Neuronal stem cell (in vitro differentiated cells): ENCODE results near the gene SMARCC1.

Experiments
- DNase-seq: peaks from one replicate; pipeline ENCODE4 v3.0.0-alpha.2; 2013; ENCODE audit warnings: low spot score
- H2AFZ ChIP-seq: one replicate; pipeline ENCODE4 v1.6.1; 2013; ENCODE audit warnings: mild to moderate bottlenecking, low read length, inconsistent platforms
- H2AK5ac ChIP-seq: 2 replicates; pipeline ENCODE4 v1.6.1; 2013; ENCODE audit warnings: low read depth, mild to moderate bottlenecking, inconsistent platforms, low read length, moderate library complexity, mixed read lengths
- H2BK120ac ChIP-seq: 2 replicates; pipeline ENCODE4 v1.6.1; 2013; ENCODE audit warnings: low read depth, mild to moderate bottlenecking, inconsistent platforms, low read length, moderate library complexity, mixed read lengths
- H2BK12ac ChIP-seq: one replicate; pipeline ENCODE4 v1.6.1; 2013; ENCODE audit warnings: low read length, inconsistent platforms
- H2BK15ac ChIP-seq: 2 replicates; pipeline ENCODE4 v1.6.1; 2013; ENCODE audit warnings: mild to moderate bottlenecking, low read length, inconsistent platforms, mixed read lengths
- H2BK5ac ChIP-seq: one replicate; pipeline ENCODE4 v1.6.1; 2013; ENCODE audit warnings: inconsistent platforms, mild to moderate bottlenecking, low read length, moderate library complexity
- H3K14ac ChIP-seq: one replicate; pipeline ENCODE4 v1.6.1; 2013; ENCODE audit warnings: low read length, inconsistent platforms
- H3K18ac ChIP-seq: 2 replicates; pipeline ENCODE4 v1.6.1; 2013; ENCODE audit warnings: low read length, inconsistent platforms
- H3K23ac ChIP-seq: 2 replicates; pipeline ENCODE4 v1.6.1; 2013; ENCODE audit warnings: low read depth, mild to moderate bottlenecking, mixed read lengths, low read length, inconsistent platforms; ENCODE audit not compliant: poor library complexity
- H3K27ac ChIP-seq: replicated peaks from 3 replicates; pipeline ENCODE4 v1.5.1; 2013; ENCODE audit warnings: low read length, inconsistent platforms
- H3K27me3 ChIP-seq, 3 experiments: 2 replicates each; pipeline ENCODE4 v1.6.1; 2013; ENCODE audit warnings: low read length in 3 of 3, mild to moderate bottlenecking in 2 of 3, inconsistent platforms in 1 of 3, low read depth in 1 of 3, mixed read lengths in 1 of 3, moderate library complexity in 1 of 3; ENCODE audit not compliant: control insufficient read depth in 3 of 3, insufficient read depth in 3 of 3
- H3K36me3 ChIP-seq, 2 donors: replicated peaks in 1 of 2; 2 replicates each; pipeline ENCODE4 v1.6.1; 2013; ENCODE audit warnings: low read length in 2 of 2; ENCODE audit not compliant: control insufficient read depth in 2 of 2, insufficient read depth in 2 of 2
- H3K4ac ChIP-seq: 2 replicates; pipeline ENCODE4 v1.6.1; 2013; ENCODE audit warnings: inconsistent platforms, mild to moderate bottlenecking, low read length, moderate library complexity
- H3K4me1 ChIP-seq, 2 donors: 1 replicate in 1 of 2; 2 replicates in 1 of 2; pipeline ENCODE4 v1.6.1; 2013; ENCODE audit warnings: low read length in 2 of 2, low read depth in 1 of 2; ENCODE audit not compliant: control insufficient read depth in 2 of 2, insufficient read depth in 1 of 2
- H3K4me2 ChIP-seq: one replicate; pipeline ENCODE4 v1.6.1; 2013; ENCODE audit warnings: mild to moderate bottlenecking, low read length, inconsistent platforms; ENCODE audit not compliant: insufficient read depth, poor library complexity, severe bottlenecking
- H3K4me3 ChIP-seq, 2 donors: 2 replicates each; pipeline ENCODE4 v1.5.1; 2013; ENCODE audit warnings: low read length in 2 of 2, mild to moderate bottlenecking in 2 of 2, inconsistent platforms in 1 of 2, moderate library complexity in 1 of 2
- H3K79me1 ChIP-seq: one replicate; pipeline ENCODE4 v1.6.1; 2013; ENCODE audit warnings: low read depth, mild to moderate bottlenecking, inconsistent platforms, low read length, moderate library complexity
- H3K9ac ChIP-seq: one replicate; pipeline ENCODE4 v1.6.1; 2013; ENCODE audit warnings: mild to moderate bottlenecking, low read depth, low read length, inconsistent platforms; ENCODE audit not compliant: poor library complexity
- H3K9me3 ChIP-seq, 2 donors: replicated peaks in 1 of 2; 2 replicates each; pipeline versions ENCODE3 to v1.6.1; 2013; ENCODE audit warnings: low read length in 2 of 2, mild to moderate bottlenecking in 2 of 2, inconsistent platforms in 1 of 2, low read depth in 1 of 2, mixed read lengths in 1 of 2, moderate library complexity in 1 of 2; ENCODE audit not compliant: control insufficient read depth in 2 of 2, insufficient read depth in 1 of 2
- H4K8ac ChIP-seq: one replicate; pipeline ENCODE4 v1.6.1; 2013; ENCODE audit warnings: low read depth, mild to moderate bottlenecking, inconsistent platforms, low read length, moderate library complexity
- H4K91ac ChIP-seq: one replicate; pipeline ENCODE4 v1.6.1; 2013; ENCODE audit warnings: low read length, low read depth, mild to moderate bottlenecking, inconsistent platforms; ENCODE audit not compliant: poor library complexity
- WGBS, 2 donors: extraction: QIAGEN DNeasy Blood & Tissue Kit; methylation state at CpG; one replicate each; pipeline ENCODE4 v1.1.7; 2013; ENCODE audit warnings: missing lambda C conversion rate in 2 of 2, mixed read lengths in 1 of 2; ENCODE audit not compliant: insufficient read length in 2 of 2, insufficient replicate concordance in 1 of 2; ENCODE audit errors: extremely low coverage in 2 of 2; 5-methylcytosine and 5-hydroxymethylcytosine counted together

SMARCC1 gene

GRCh38 chr3:47701388-47701787 lies 80.3 kb downstream of the SMARCC1 start:
- H2AFZ ChIP-seq: no peak overlapping the region
- no CpG with 5 or more reads among the region's 11 CpGs for WGBS, 2 donors

DNA sequence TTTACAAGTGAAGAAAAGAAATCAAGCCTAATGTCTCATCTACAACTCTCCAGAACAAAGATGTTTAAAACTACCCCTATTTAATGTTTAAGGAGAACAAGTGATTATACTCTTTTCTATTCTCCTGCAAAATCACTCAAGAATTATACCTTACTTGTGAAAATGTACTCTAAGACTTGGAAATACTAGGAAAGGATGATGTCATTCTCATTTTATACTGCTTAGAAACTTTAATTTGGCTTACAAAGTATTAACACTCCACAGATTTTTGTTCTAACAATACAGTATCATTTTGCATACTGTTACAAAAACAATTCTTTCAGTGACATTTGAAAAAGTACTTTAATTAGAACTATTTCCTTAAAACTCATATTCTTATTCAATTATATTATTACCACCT lies 89.5 kb downstream of the SMARCC1 start:
- no peak overlapping the region for H2BK12ac ChIP-seq
- no peak for DNase-seq
- peaks cover 27 to 93% of the 10 kb centered on the region in 2 donors for H3K36me3 ChIP-seq
- no peak overlapping the region for H2BK5ac ChIP-seq
- H3K27ac ChIP-seq: no peak overlapping the region
- H3K14ac ChIP-seq: no peak overlapping the region
- no peak overlapping the region for H4K8ac ChIP-seq
- H3K18ac ChIP-seq: no peak overlapping the region
- no peak overlapping the region for H3K4me2 ChIP-seq
- H2BK120ac ChIP-seq: no peak overlapping the region
- no peak overlapping the region for H3K4ac ChIP-seq
- no peak overlapping the region for H4K91ac ChIP-seq
- no peak overlapping the region for H2BK15ac ChIP-seq
- H3K9me3 ChIP-seq: no peaks in the 10 kb centered on the region
- H3K79me1 ChIP-seq: peaks cover 2% of the 10 kb centered on the region
- H3K4me3 ChIP-seq: no peak overlapping the region
- no peak overlapping the region for H3K23ac ChIP-seq
- no peaks in the 10 kb centered on the region for H3K27me3 ChIP-seq
- H2AFZ ChIP-seq: no peak overlapping the region
- H3K9ac ChIP-seq: no peak overlapping the region
- no peak overlapping the region for H2AK5ac ChIP-seq
- H3K4me1 ChIP-seq: no peaks in the 10 kb centered on the region

More at GRCh38 chr3:47701388-47701787, 80.3 kb downstream of the SMARCC1 start:
- Histone ChIP-seq H2BK15ac (no peak overlapping the region), H2AK5ac (no peak overlapping the region), H3K27ac (no peak overlapping the region), H3K79me1 (peaks cover 3% of the 10 kb centered on the region), H2BK120ac (no peak overlapping the region), H2BK5ac (no peak overlapping the region), H3K4me1 (no peaks in the 10 kb centered on the region), H3K14ac (no peak overlapping the region), H3K4me3 (no peak overlapping the region), H2BK12ac (no peak overlapping the region), H4K91ac (no peak overlapping the region), H3K4me2 (no peak overlapping the region), H3K9ac (no peak overlapping the region), H3K18ac (no peak overlapping the region), H3K27me3 (no peaks in the 10 kb centered on the region), H3K36me3 (peaks cover 29 to 99% of the 10 kb centered on the region in 2 donors), H4K8ac (no peak overlapping the region), H3K9me3 (no peaks in the 10 kb centered on the region), H3K4ac (no peak overlapping the region), H3K23ac (no peak overlapping the region)
- DNase-seq: no peak

- H2BK15ac ChIP-seq: no peak overlapping the region
- H3K4ac ChIP-seq: no peak overlapping the region
- H3K4me1 ChIP-seq: no peaks in the 10 kb centered on the region
- peaks cover 26 to 97% of the 10 kb centered on the region in 2 donors for H3K36me3 ChIP-seq
- no peaks in the 10 kb centered on the region for H3K79me1 ChIP-seq
- no peak overlapping the region for H4K91ac ChIP-seq
- no peak overlapping the region for H3K27ac ChIP-seq
- H3K9me3 ChIP-seq: peaks cover 0 to 3% of the 10 kb centered on the region in 2 donors
- DNase-seq: no peak
- no peak overlapping the region for H2AK5ac ChIP-seq
- no peak overlapping the region for H3K4me2 ChIP-seq
- no peak overlapping the region for H3K14ac ChIP-seq
- no peak overlapping the region for H2BK120ac ChIP-seq
- H3K27me3 ChIP-seq: no peaks in the 10 kb centered on the region
- no peak overlapping the region for H3K4me3 ChIP-seq
- H2AFZ ChIP-seq: no peak overlapping the region
- no peak overlapping the region for H3K23ac ChIP-seq
- WGBS, 2 donors: no CpG with 5 or more reads among the region's 6 CpGs
- no peak overlapping the region for H4K8ac ChIP-seq
- no peak overlapping the region for H2BK12ac ChIP-seq
- no peak overlapping the region for H3K9ac ChIP-seq
- no peak overlapping the region for H3K18ac ChIP-seq
- H2BK5ac ChIP-seq: no peak overlapping the region
Observed at GRCh38 chr3:47688488-47688887, 93.2 kb downstream of the SMARCC1 start.

DNA sequence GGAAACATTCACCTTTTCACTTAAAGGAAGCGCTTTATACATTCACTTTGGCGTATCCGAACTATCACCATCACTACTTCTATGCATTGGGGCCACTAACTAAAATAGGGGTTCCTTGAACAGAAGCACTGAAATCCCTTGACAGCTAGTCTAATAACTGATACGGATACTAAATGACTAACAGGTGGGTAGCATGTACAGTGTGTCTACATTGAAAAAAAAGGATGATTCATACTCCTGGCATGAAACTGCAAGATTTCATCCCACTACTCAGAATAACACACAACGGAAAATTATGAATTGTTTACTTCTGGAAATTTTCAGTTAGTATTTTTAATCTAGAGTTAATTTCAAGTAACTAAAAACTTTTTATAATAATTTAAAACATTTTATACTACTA lies 96.7 kb downstream of the SMARCC1 start:
- Histone ChIP-seq H2BK5ac (no peak overlapping the region), H4K8ac (no peak overlapping the region), H3K79me1 (no peaks in the 10 kb centered on the region), H2BK12ac (no peak overlapping the region), H3K9me3 (peaks cover 0 to 3% of the 10 kb centered on the region in 2 donors), H3K36me3 (peaks cover 24 to 94% of the 10 kb centered on the region in 2 donors), H2AFZ (no peak overlapping the region), H3K4me3 (no peak overlapping the region), H2BK120ac (no peak overlapping the region), H4K91ac (no peak overlapping the region), H2AK5ac (no peak overlapping the region), H3K9ac (no peak overlapping the region), H3K18ac (no peak overlapping the region), H2BK15ac (no peak overlapping the region), H3K4me2 (no peak overlapping the region), H3K27ac (no peak overlapping the region), H3K23ac (no peak overlapping the region), H3K27me3 (no peaks in the 10 kb centered on the region), H3K4ac (no peak overlapping the region), H3K14ac (no peak overlapping the region), H3K4me1 (no peaks in the 10 kb centered on the region)
- WGBS, 2 donors: no CpG with 5 or more reads among the region's 5 CpGs
- DNase-seq: no peak
